Activated naive CD4-positive, alpha-beta T cell treated with anti-CD3 and anti-CD28 coated beads, Interleukin-2, amount 50 U/mL, for 72 hours (primary cell): ENCODE measurements around the gene CTDP1. TPM values are rescaled to one million over a fixed set of nuclear protein-coding genes. Genes with fewer than 3 reads are reported as not detected.
A peak's percentile ranks its signal among the peaks of the same experiment; 100 is the strongest.

Experiments
- ATAC-seq, 2 donors: fragments of 150-1000 bp; cut with Tn5 transposase; 2 replicates each; pipeline ENCODE4 v1.10.0; 2021; ENCODE audit warnings: mild to moderate bottlenecking in 2 of 2, moderate library complexity in 2 of 2
- DNase-seq, 2 donors: peaks; one replicate each; pipeline ENCODE4 v3.0.0; 2021 to 2022; ENCODE audit warnings: low spot score in 2 of 2
- H3K27ac Mint-ChIP-seq, 2 donors: one replicate each; pipeline ENCODE4 v1.8.0; 2022; ENCODE audit warnings: mild to moderate bottlenecking in 2 of 2, mixed read lengths in 2 of 2
- H3K36me3 Mint-ChIP-seq, 2 donors: one replicate each; pipeline ENCODE4 v1.8.0; 2022; ENCODE audit warnings: mixed read lengths in 2 of 2
- H3K9me3 Mint-ChIP-seq, 2 donors: one replicate each; pipeline ENCODE4 v1.8.0; 2022; ENCODE audit warnings: mixed read lengths in 2 of 2
- total RNA-seq, 2 donors: library from RNA; stranded (reverse); gene quantifications; one replicate each; pipeline ENCODE4 v1.2.3, GENCODE V29; 2022

Gene CTDP1
- total RNA-seq, 2 donors from 2014 or later = 37.5 to 81.4 TPM

GRCh38 chr18:79768745-79769144 lies 89.1 kb downstream of the CTDP1 start:
- ATAC-seq = no peak
- DNase-seq = no peak
- Mint-ChIP-seq H3K36me3 (peaks cover 12 to 18% of the 10 kb centered on the region in 2 donors), H3K27ac (no peak overlapping the region), H3K9me3 (peaks cover 10 to 12% of the 10 kb centered on the region in 2 donors)

- H3K9me3 Mint-ChIP-seq = peaks cover 9 to 10% of the 10 kb centered on the region in 2 donors
- ATAC-seq (peak in 1 of 2 donors; percentile 23), DNase-seq (peak in 1 of 2 donors; percentile 43)
- peaks cover 12 to 18% of the 10 kb centered on the region in 2 donors for H3K36me3 Mint-ChIP-seq
- no peak overlapping the region for H3K27ac Mint-ChIP-seq
Observed at GRCh38 chr18:79769698-79770500, 90.3 kb downstream of the CTDP1 start.

- H3K9me3 Mint-ChIP-seq = peaks cover 9 to 10% of the 10 kb centered on the region in 2 donors
- no peak overlapping the region for H3K27ac Mint-ChIP-seq
- ATAC-seq (peak in 1 of 2 donors; percentile 15), DNase-seq (peak in 1 of 2 donors; percentile 44)
- H3K36me3 Mint-ChIP-seq = peaks cover 12 to 17% of the 10 kb centered on the region in 2 donors
Observed at GRCh38 chr18:79770501-79770815, 90.9 kb downstream of the CTDP1 start.

- Mint-ChIP-seq H3K36me3 (peaks cover 12 to 13% of the 10 kb centered on the region in 2 donors), H3K27ac (no peak overlapping the region), H3K9me3 (peaks cover 9 to 10% of the 10 kb centered on the region in 2 donors)
- ATAC-seq = no peak
- DNase-seq = no peak
Observed at GRCh38 chr18:79770826-79771225, 91.2 kb downstream of the CTDP1 start.

- H3K9me3 Mint-ChIP-seq = peaks cover 9 to 10% of the 10 kb centered on the region in 2 donors
- peaks cover 11 to 12% of the 10 kb centered on the region in 2 donors for H3K36me3 Mint-ChIP-seq
- no peak for ATAC-seq
- H3K27ac Mint-ChIP-seq = no peak overlapping the region
- DNase-seq = peak in 1 of 2 donors; percentile 40
Observed at GRCh38 chr18:79771446-79772107, 92.0 kb downstream of the CTDP1 start.

- no peak for ATAC-seq
- peak in 1 of 2 donors; percentile 40 for DNase-seq
- H3K27ac Mint-ChIP-seq = no peak overlapping the region
- H3K9me3 Mint-ChIP-seq = peaks cover 6 to 9% of the 10 kb centered on the region in 2 donors
- peaks cover 7 to 12% of the 10 kb centered on the region in 2 donors for H3K36me3 Mint-ChIP-seq
Observed at GRCh38 chr18:79772108-79772864, 92.7 kb downstream of the CTDP1 start.

- ATAC-seq = no peak
- H3K9me3 Mint-ChIP-seq = peaks cover 0 to under 1% of the 10 kb centered on the region in 2 donors
- H3K27ac Mint-ChIP-seq = no peak overlapping the region
- DNase-seq = peak in 1 of 2 donors; percentile 39
- peaks cover under 1 to 6% of the 10 kb centered on the region in 2 donors for H3K36me3 Mint-ChIP-seq
Observed at GRCh38 chr18:79772865-79773696, 93.5 kb downstream of the CTDP1 start.

- H3K36me3 Mint-ChIP-seq = peaks cover 0 to 5% of the 10 kb centered on the region in 2 donors
- DNase-seq = peak in 1 of 2 donors; percentile 26
- ATAC-seq = no peak
- no peak overlapping the region for H3K27ac Mint-ChIP-seq
- H3K9me3 Mint-ChIP-seq = no peaks in the 10 kb centered on the region
Observed at GRCh38 chr18:79774111-79774510, 94.5 kb downstream of the CTDP1 start.

GRCh38 chr18:79775441-79776221 lies 96.0 kb downstream of the CTDP1 start:
- Mint-ChIP-seq H3K36me3 (no peaks in the 10 kb centered on the region), H3K27ac (no peak overlapping the region), H3K9me3 (no peaks in the 10 kb centered on the region)
- ATAC-seq (no peak), DNase-seq (peak in 1 of 2 donors; percentile 40)

GRCh38 chr18:79776674-79777073 lies 97.1 kb downstream of the CTDP1 start:
- ATAC-seq = no peak

GRCh38 chr18:79778291-79778791 lies 98.7 kb downstream of the CTDP1 start:
- ATAC-seq (no peak), DNase-seq (peak in 1 of 2 donors; percentile 48)
- Mint-ChIP-seq H3K9me3 (no peaks in the 10 kb centered on the region), H3K27ac (no peak overlapping the region), H3K36me3 (no peaks in the 10 kb centered on the region)

More at GRCh38 chr18:79776674-79777073, 97.1 kb downstream of the CTDP1 start:
- Mint-ChIP-seq H3K27ac (no peak overlapping the region), H3K36me3 (no peaks in the 10 kb centered on the region), H3K9me3 (no peaks in the 10 kb centered on the region)
- DNase-seq = no peak

- Mint-ChIP-seq H3K36me3 (no peaks in the 10 kb centered on the region), H3K9me3 (no peaks in the 10 kb centered on the region), H3K27ac (no peak overlapping the region)
- ATAC-seq (no peak), DNase-seq (peak in 1 of 2 donors; percentile 30)
Observed at GRCh38 chr18:79779021-79779699, 99.6 kb downstream of the CTDP1 start.

- H3K27ac Mint-ChIP-seq = no peak overlapping the region
- no peaks in the 10 kb centered on the region for H3K36me3 Mint-ChIP-seq
- no peaks in the 10 kb centered on the region for H3K9me3 Mint-ChIP-seq
- DNase-seq (peak in 1 of 2 donors; percentile 33), ATAC-seq (no peak)
Observed at GRCh38 chr18:79779700-79780190, 100.1 kb downstream of the CTDP1 start.

GRCh38 chr18:79780547-79780946 lies 100.9 kb downstream of the CTDP1 start:
- H3K27ac Mint-ChIP-seq = no peak overlapping the region
- no peaks in the 10 kb centered on the region for H3K9me3 Mint-ChIP-seq
- DNase-seq = no peak
- H3K36me3 Mint-ChIP-seq = no peaks in the 10 kb centered on the region
- ATAC-seq = no peak
